Measurements from ENCODE around the gene SLFN12L. TPM values are rescaled to one million over a fixed set of nuclear protein-coding genes. Genes with fewer than 3 reads are reported as not detected.

The SLFN12L gene
- total RNA-seq, 1 donor from 2014 or later = 2.4 TPM

- DNase-seq (peak; percentile 47), ATAC-seq (ENCODE audit: low read depth) (peak; percentile 49)
- Mint-ChIP-seq H3K36me3 (ENCODE audit: low read depth) (no peaks in the 10 kb centered on the region), H3K4me3 (peak overlapping the region; percentile 94), H3K4me1 (peaks cover 28% of the 10 kb centered on the region), H3K27ac (peak overlapping the region; percentile 76), H3K27me3 (peaks cover 40% of the 10 kb centered on the region), H3K9me3 (no peaks in the 10 kb centered on the region)
- CTCF ChIA-PET = interaction anchor here (1.1 to 6.9 kb wide), 3 partner anchors 44 to 175 kb away, joined by 3 to 49 read pairs (median 6); no protein-coding TSS in a partner anchor
- POLR2A ChIA-PET = interaction anchor here (0.8 to 2.4 kb wide), 8 partner anchors 11 to 174 kb away, joined by 3 to 18 read pairs (median 4); partner anchors contain the start of genes PEX12, SLFN11 and SLFN13
- TF ChIP-seq, protein P1, sequence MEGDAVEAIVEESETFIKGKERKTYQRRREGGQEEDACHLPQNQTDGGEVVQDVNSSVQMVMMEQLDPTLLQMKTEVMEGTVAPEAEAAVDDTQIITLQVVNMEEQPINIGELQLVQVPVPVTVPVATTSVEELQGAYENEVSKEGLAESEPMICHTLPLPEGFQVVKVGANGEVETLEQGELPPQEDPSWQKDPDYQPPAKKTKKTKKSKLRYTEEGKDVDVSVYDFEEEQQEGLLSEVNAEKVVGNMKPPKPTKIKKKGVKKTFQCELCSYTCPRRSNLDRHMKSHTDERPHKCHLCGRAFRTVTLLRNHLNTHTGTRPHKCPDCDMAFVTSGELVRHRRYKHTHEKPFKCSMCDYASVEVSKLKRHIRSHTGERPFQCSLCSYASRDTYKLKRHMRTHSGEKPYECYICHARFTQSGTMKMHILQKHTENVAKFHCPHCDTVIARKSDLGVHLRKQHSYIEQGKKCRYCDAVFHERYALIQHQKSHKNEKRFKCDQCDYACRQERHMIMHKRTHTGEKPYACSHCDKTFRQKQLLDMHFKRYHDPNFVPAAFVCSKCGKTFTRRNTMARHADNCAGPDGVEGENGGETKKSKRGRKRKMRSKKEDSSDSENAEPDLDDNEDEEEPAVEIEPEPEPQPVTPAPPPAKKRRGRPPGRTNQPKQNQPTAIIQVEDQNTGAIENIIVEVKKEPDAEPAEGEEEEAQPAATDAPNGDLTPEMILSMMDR (IDR thresholded peaks at IDR 0.05) = no peak
- intact Hi-C loops (cut with micrococcal nuclease) = loop anchor here (1.0 to 5.0 kb wide), 8 partner anchors 11 to 1455 kb away; partner anchors contain the start of gene SLFN12
Measured at GRCh38 chr17:35486920-35487732, 50.4 kb downstream of the SLFN12L start.

DNA sequence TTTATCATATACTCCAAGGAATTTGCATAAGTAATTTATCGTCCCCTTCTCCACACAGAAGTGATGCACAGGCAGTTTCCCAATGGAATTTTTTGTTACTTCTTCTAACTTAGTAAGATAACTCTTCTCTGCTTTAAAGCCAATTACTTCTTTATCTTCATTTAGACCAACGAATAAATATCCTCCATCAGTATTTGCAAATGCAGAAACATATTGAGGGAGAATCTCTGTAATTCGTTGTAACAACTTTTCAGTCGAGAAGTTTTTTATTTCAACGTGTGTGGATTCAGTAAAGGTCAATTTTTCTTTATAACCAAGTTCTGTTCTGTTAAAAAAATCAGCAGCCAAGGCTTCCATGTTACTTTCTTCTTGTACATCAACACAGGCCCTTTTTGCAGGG, 58.2 kb downstream of the SLFN12L start:
- TF ChIP-seq, protein P1 (IDR thresholded peaks at IDR 0.05) = no peak
- peaks cover 9% of the 10 kb centered on the region for H3K36me3 Mint-ChIP-seq (ENCODE audit: low read depth)
- intact Hi-C loops (cut with micrococcal nuclease) = no loop called here
- H3K4me1 Mint-ChIP-seq = no peaks in the 10 kb centered on the region
- H3K27me3 Mint-ChIP-seq = peaks cover 2% of the 10 kb centered on the region
- POLR2A ChIA-PET = no interaction called here
- H3K9me3 Mint-ChIP-seq = no peaks in the 10 kb centered on the region
- no peak for ATAC-seq (ENCODE audit: low read depth)
- no peak for DNase-seq
- no peak overlapping the region for H3K4me3 Mint-ChIP-seq
- CTCF ChIA-PET = no interaction called here
- no peak overlapping the region for H3K27ac Mint-ChIP-seq

DNA sequence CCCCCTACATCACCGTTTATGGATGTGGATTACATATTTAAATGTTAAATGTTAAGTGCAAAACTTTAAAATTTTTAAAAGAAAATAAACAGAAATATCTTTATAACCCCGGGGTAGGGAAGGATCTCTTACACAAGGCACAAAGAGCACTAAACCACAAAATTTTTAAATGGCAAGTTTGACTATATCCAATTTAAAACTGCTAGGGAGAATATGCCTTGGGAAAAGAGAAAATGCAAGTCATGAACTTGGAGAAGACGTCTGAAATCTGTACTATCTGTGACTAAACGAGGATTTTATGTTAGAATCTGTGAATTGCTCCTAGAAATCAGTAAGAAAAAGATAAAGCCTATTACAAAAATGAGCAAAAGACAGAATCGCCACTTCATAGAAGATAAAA, 60.2 kb downstream of the SLFN12L start:
- peaks cover 2% of the 10 kb centered on the region for H3K27me3 Mint-ChIP-seq
- ATAC-seq (ENCODE audit: low read depth) (no peak), DNase-seq (no peak)
- no peaks in the 10 kb centered on the region for H3K9me3 Mint-ChIP-seq
- H3K27ac Mint-ChIP-seq = no peak overlapping the region
- peaks cover 9% of the 10 kb centered on the region for H3K36me3 Mint-ChIP-seq (ENCODE audit: low read depth)
- no peaks in the 10 kb centered on the region for H3K4me1 Mint-ChIP-seq
- CTCF ChIA-PET = no interaction called here
- intact Hi-C loops (cut with micrococcal nuclease) = no loop called here
- TF ChIP-seq, protein P1 (IDR thresholded peaks at IDR 0.05) = no peak
- POLR2A ChIA-PET = no interaction called here
- H3K4me3 Mint-ChIP-seq = no peak overlapping the region

DNA sequence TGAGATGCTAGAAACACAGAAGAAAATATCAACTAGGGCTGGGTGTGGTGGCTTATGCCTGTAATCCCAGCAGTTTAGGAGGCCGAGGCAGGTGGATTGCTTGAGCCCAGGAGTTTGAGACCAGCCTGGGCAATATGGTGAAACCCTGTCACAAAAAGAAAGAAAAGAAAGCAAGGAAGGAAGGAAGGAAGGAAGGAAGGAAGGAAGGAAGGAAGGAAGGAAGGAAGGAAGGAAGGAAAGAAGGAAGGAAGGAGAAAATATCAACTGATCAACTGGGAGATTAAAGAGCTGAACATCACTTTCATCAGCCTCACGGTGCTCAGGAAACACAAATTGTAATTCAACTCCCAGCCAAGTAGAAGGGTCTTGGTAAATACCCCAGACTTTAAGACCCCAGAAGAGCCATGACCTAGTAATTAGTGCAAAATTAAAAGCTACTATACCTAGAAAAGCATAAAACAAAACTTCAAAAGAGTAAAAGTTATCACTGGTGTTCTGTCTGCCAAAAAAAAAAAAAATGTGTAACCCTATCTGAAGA, 61.1 kb downstream of the SLFN12L start:
- Mint-ChIP-seq H3K4me1 (no peaks in the 10 kb centered on the region), H3K4me3 (no peak overlapping the region), H3K36me3 (ENCODE audit: low read depth) (peaks cover 9% of the 10 kb centered on the region), H3K27ac (no peak overlapping the region), H3K27me3 (peaks cover 2% of the 10 kb centered on the region), H3K9me3 (no peaks in the 10 kb centered on the region)
- ATAC-seq (ENCODE audit: low read depth) (no peak), DNase-seq (no peak)
- ChIA-PET POLR2A (no interaction called here), CTCF (no interaction called here)
- TF ChIP-seq, protein P1 (IDR thresholded peaks at IDR 0.05) = no peak
- intact Hi-C loops (cut with micrococcal nuclease) = no loop called here

DNA sequence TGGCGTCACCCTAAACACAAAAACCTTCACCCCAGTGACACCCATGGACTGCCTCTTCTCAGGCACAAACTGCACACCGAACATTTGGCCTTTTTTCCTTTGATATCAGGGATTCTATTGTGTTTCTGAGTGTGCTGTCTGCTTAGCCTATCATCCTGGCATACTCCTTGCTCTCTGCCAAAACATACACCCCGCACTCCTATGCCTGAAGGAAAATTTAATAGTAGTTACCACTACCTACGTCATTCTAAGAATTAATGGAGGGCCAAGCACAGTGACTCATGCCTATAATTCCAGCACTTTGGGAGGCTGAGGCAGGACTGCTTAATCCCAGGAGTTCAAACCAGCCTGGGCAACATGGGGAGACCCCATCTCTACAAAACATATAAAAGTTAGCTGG, 69.0 kb downstream of the SLFN12L start:
- DNase-seq (no peak), ATAC-seq (ENCODE audit: low read depth) (no peak)
- Mint-ChIP-seq H3K4me3 (no peak overlapping the region), H3K4me1 (peaks cover 12% of the 10 kb centered on the region), H3K36me3 (ENCODE audit: low read depth) (no peaks in the 10 kb centered on the region), H3K27me3 (peaks cover 3% of the 10 kb centered on the region), H3K9me3 (peaks cover 2% of the 10 kb centered on the region), H3K27ac (no peak overlapping the region)
- TF ChIP-seq, protein P1 (IDR thresholded peaks at IDR 0.05) = no peak
- intact Hi-C loops (cut with micrococcal nuclease) = no loop called here
- ChIA-PET POLR2A (no interaction called here), CTCF (no interaction called here)
